Endothelial cell of umbilical vein (primary cell): ENCODE data around the gene LSM14A.

ENCODE experiments used
- FOS ChIP-seq: IDR thresholded peaks from 2 replicates; pipeline ENCODE4 v1.6.1; 2011; ENCODE audit warnings: mild to moderate bottlenecking, low read length, moderate library complexity, borderline replicate concordance; ENCODE audit not compliant: insufficient read depth
- GATA2 ChIP-seq: IDR thresholded peaks from 2 replicates; pipeline ENCODE4 v1.7.0; 2011; ENCODE audit warnings: low read depth, mild to moderate bottlenecking, moderate library complexity, mixed read lengths, low read length; ENCODE audit not compliant: insufficient read length, insufficient read depth
- JUN ChIP-seq: IDR thresholded peaks from 2 replicates; pipeline ENCODE4 v1.6.1; 2011; ENCODE audit warnings: borderline replicate concordance, low read depth; ENCODE audit not compliant: insufficient read length, insufficient read depth
- MYC ChIP-seq: IDR thresholded peaks from one replicate; pipeline ENCODE4 v1.6.1; 2011; ENCODE audit warnings: mild to moderate bottlenecking, low read depth, low read length
- POLR2A ChIP-seq: IDR thresholded peaks from 2 replicates; pipeline ENCODE4 v1.6.1; 2012; ENCODE audit warnings: low read depth, mild to moderate bottlenecking, control low read depth, low read length
- POLR2AphosphoS5 ChIP-seq: IDR thresholded peaks from 2 replicates; pipeline ENCODE4 v1.6.1; 2012; ENCODE audit warnings: low read depth, mild to moderate bottlenecking, control low read depth, low read length, moderate library complexity; ENCODE audit not compliant: insufficient read depth
- TF ChIP-seq, protein P1 (sequence below), 2 donors: IDR thresholded peaks; 1 replicate in 1 of 2; 2 replicates in 1 of 2; pipeline ENCODE4 v1.5.1; 2011; ENCODE audit warnings: low read length in 2 of 2, mild to moderate bottlenecking in 2 of 2, moderate library complexity in 2 of 2, control low read depth in 1 of 2, inconsistent platforms in 1 of 2, low read depth in 1 of 2; ENCODE audit not compliant: insufficient read depth in 1 of 2; ENCODE audit errors: extremely low read depth in 1 of 2

- TF ChIP-seq POLR2A (no peak), POLR2AphosphoS5 (no peak), GATA2 (no peak), MYC (no peak), FOS (no peak), JUN (no peak)
- TF ChIP-seq, protein P1, sequence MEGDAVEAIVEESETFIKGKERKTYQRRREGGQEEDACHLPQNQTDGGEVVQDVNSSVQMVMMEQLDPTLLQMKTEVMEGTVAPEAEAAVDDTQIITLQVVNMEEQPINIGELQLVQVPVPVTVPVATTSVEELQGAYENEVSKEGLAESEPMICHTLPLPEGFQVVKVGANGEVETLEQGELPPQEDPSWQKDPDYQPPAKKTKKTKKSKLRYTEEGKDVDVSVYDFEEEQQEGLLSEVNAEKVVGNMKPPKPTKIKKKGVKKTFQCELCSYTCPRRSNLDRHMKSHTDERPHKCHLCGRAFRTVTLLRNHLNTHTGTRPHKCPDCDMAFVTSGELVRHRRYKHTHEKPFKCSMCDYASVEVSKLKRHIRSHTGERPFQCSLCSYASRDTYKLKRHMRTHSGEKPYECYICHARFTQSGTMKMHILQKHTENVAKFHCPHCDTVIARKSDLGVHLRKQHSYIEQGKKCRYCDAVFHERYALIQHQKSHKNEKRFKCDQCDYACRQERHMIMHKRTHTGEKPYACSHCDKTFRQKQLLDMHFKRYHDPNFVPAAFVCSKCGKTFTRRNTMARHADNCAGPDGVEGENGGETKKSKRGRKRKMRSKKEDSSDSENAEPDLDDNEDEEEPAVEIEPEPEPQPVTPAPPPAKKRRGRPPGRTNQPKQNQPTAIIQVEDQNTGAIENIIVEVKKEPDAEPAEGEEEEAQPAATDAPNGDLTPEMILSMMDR (IDR thresholded peaks at IDR 0.05; ENCODE audit: extremely low read depth in 1 of 2, insufficient read depth in 1 of 2, low read depth in 1 of 2, low read length in 2 of 2) = no peak
Observed at GRCh38 chr19:34155686-34156085, 16.6 kb upstream of the LSM14A start.
